ENCODE data around the gene TMEM108.

Gene TMEM108

GRCh38 chr3:133384331-133385027 lies 346.3 kb downstream of the TMEM108 start:
- Histone ChIP-seq H3K9me3 (ENCODE audit: control insufficient read depth in 1 of 2, low read length in 2 of 2) (no peaks in the 10 kb centered on the region), H3K27me3 (ENCODE audit: control insufficient read depth in 1 of 2, insufficient read depth in 2 of 2, low read length in 2 of 2) (peaks cover 0 to 2% of the 10 kb centered on the region in 2 donors), H3K4me1 (ENCODE audit: control insufficient read depth in 1 of 2, insufficient read depth in 2 of 2, low read length in 2 of 2) (peaks cover 0 to 4% of the 10 kb centered on the region in 2 donors), H3K4me3 (ENCODE audit: low read depth in 1 of 2, low read length in 2 of 2) (no peak overlapping the region), H3K36me3 (ENCODE audit: control insufficient read depth in 1 of 2, insufficient read depth in 2 of 2, low read length in 2 of 2) (no peaks in the 10 kb centered on the region), H3K27ac (ENCODE audit: low read depth, low read length) (no peak overlapping the region), H3K9ac (ENCODE audit: low read depth in 1 of 2, low read length in 2 of 2) (no peak overlapping the region)

GRCh38 chr3:133386876-133387275 lies 348.7 kb downstream of the TMEM108 start:
- no peak overlapping the region for H3K9ac ChIP-seq (ENCODE audit: low read depth in 1 of 2, low read length in 2 of 2)
- peaks cover 0 to under 1% of the 10 kb centered on the region in 2 donors for H3K4me1 ChIP-seq (ENCODE audit: control insufficient read depth in 1 of 2, insufficient read depth in 2 of 2, low read length in 2 of 2)
- no peaks in the 10 kb centered on the region for H3K9me3 ChIP-seq (ENCODE audit: control insufficient read depth in 1 of 2, low read length in 2 of 2)
- H3K4me3 ChIP-seq (ENCODE audit: low read depth in 1 of 2, low read length in 2 of 2): no peak overlapping the region
- peaks cover 0 to 2% of the 10 kb centered on the region in 2 donors for H3K27me3 ChIP-seq (ENCODE audit: control insufficient read depth in 1 of 2, insufficient read depth in 2 of 2, low read length in 2 of 2)
- H3K36me3 ChIP-seq (ENCODE audit: control insufficient read depth in 1 of 2, insufficient read depth in 2 of 2, low read length in 2 of 2): no peaks in the 10 kb centered on the region
- no peak overlapping the region for H3K27ac ChIP-seq (ENCODE audit: low read depth, low read length)

GRCh38 chr3:133387341-133387740 lies 349.1 kb downstream of the TMEM108 start:
- H3K27ac ChIP-seq (ENCODE audit: low read depth, low read length): no peak overlapping the region
- H3K27me3 ChIP-seq (ENCODE audit: control insufficient read depth in 1 of 2, insufficient read depth in 2 of 2, low read length in 2 of 2): peaks cover 0 to 2% of the 10 kb centered on the region in 2 donors
- H3K36me3 ChIP-seq (ENCODE audit: control insufficient read depth in 1 of 2, insufficient read depth in 2 of 2, low read length in 2 of 2): no peaks in the 10 kb centered on the region
- no peaks in the 10 kb centered on the region for H3K4me1 ChIP-seq (ENCODE audit: control insufficient read depth in 1 of 2, insufficient read depth in 2 of 2, low read length in 2 of 2)
- no peak overlapping the region for H3K4me3 ChIP-seq (ENCODE audit: low read depth in 1 of 2, low read length in 2 of 2)
- H3K9me3 ChIP-seq (ENCODE audit: control insufficient read depth in 1 of 2, low read length in 2 of 2): no peaks in the 10 kb centered on the region
- no peak overlapping the region for H3K9ac ChIP-seq (ENCODE audit: low read depth in 1 of 2, low read length in 2 of 2)

GRCh38 chr3:133388696-133389395 lies 350.7 kb downstream of the TMEM108 start:
- no peaks in the 10 kb centered on the region for H3K4me1 ChIP-seq (ENCODE audit: control insufficient read depth in 1 of 2, insufficient read depth in 2 of 2, low read length in 2 of 2)
- H3K27ac ChIP-seq (ENCODE audit: low read depth, low read length): no peak overlapping the region

GRCh38 chr3:133390715-133391114 lies 352.5 kb downstream of the TMEM108 start:
- Histone ChIP-seq H3K27ac (ENCODE audit: low read depth, low read length) (no peak overlapping the region), H3K9ac (ENCODE audit: low read depth in 1 of 2, low read length in 2 of 2) (no peak overlapping the region), H3K36me3 (ENCODE audit: control insufficient read depth in 1 of 2, insufficient read depth in 2 of 2, low read length in 2 of 2) (no peaks in the 10 kb centered on the region), H3K4me3 (ENCODE audit: low read depth in 1 of 2, low read length in 2 of 2) (no peak overlapping the region), H3K4me1 (ENCODE audit: control insufficient read depth in 1 of 2, insufficient read depth in 2 of 2, low read length in 2 of 2) (no peaks in the 10 kb centered on the region), H3K27me3 (ENCODE audit: control insufficient read depth in 1 of 2, insufficient read depth in 2 of 2, low read length in 2 of 2) (no peaks in the 10 kb centered on the region), H3K9me3 (ENCODE audit: control insufficient read depth in 1 of 2, low read length in 2 of 2) (no peaks in the 10 kb centered on the region)

More at GRCh38 chr3:133388696-133389395, 350.7 kb downstream of the TMEM108 start:
- no peak overlapping the region for H3K4me3 ChIP-seq (ENCODE audit: low read depth in 1 of 2, low read length in 2 of 2)
- peaks cover 0 to 2% of the 10 kb centered on the region in 2 donors for H3K27me3 ChIP-seq (ENCODE audit: control insufficient read depth in 1 of 2, insufficient read depth in 2 of 2, low read length in 2 of 2)
- no peaks in the 10 kb centered on the region for H3K9me3 ChIP-seq (ENCODE audit: control insufficient read depth in 1 of 2, low read length in 2 of 2)
- H3K9ac ChIP-seq (ENCODE audit: low read depth in 1 of 2, low read length in 2 of 2): no peak overlapping the region
- H3K36me3 ChIP-seq (ENCODE audit: control insufficient read depth in 1 of 2, insufficient read depth in 2 of 2, low read length in 2 of 2): no peaks in the 10 kb centered on the region

- Histone ChIP-seq H3K4me3 (ENCODE audit: low read depth in 1 of 2, low read length in 2 of 2) (no peak overlapping the region), H3K36me3 (ENCODE audit: control insufficient read depth in 1 of 2, insufficient read depth in 2 of 2, low read length in 2 of 2) (no peaks in the 10 kb centered on the region), H3K4me1 (ENCODE audit: control insufficient read depth in 1 of 2, insufficient read depth in 2 of 2, low read length in 2 of 2) (no peaks in the 10 kb centered on the region), H3K27ac (ENCODE audit: low read depth, low read length) (no peak overlapping the region), H3K9me3 (ENCODE audit: control insufficient read depth in 1 of 2, low read length in 2 of 2) (no peaks in the 10 kb centered on the region), H3K27me3 (ENCODE audit: control insufficient read depth in 1 of 2, insufficient read depth in 2 of 2, low read length in 2 of 2) (no peaks in the 10 kb centered on the region), H3K9ac (ENCODE audit: low read depth in 1 of 2, low read length in 2 of 2) (no peak overlapping the region)
Measured at GRCh38 chr3:133393204-133393603, 355.0 kb downstream of the TMEM108 start.

- H3K4me3 ChIP-seq (ENCODE audit: low read depth in 1 of 2, low read length in 2 of 2): no peak overlapping the region
- no peaks in the 10 kb centered on the region for H3K27me3 ChIP-seq (ENCODE audit: control insufficient read depth in 1 of 2, insufficient read depth in 2 of 2, low read length in 2 of 2)
- no peaks in the 10 kb centered on the region for H3K4me1 ChIP-seq (ENCODE audit: control insufficient read depth in 1 of 2, insufficient read depth in 2 of 2, low read length in 2 of 2)
- no peaks in the 10 kb centered on the region for H3K36me3 ChIP-seq (ENCODE audit: control insufficient read depth in 1 of 2, insufficient read depth in 2 of 2, low read length in 2 of 2)
- no peak overlapping the region for H3K9ac ChIP-seq (ENCODE audit: low read depth in 1 of 2, low read length in 2 of 2)
- no peaks in the 10 kb centered on the region for H3K9me3 ChIP-seq (ENCODE audit: control insufficient read depth in 1 of 2, low read length in 2 of 2)
- no peak overlapping the region for H3K27ac ChIP-seq (ENCODE audit: low read depth, low read length)
Measured at GRCh38 chr3:133393691-133394474, 355.7 kb downstream of the TMEM108 start.

- Histone ChIP-seq H3K9ac (ENCODE audit: low read depth in 1 of 2, low read length in 2 of 2) (no peak overlapping the region), H3K4me1 (ENCODE audit: control insufficient read depth in 1 of 2, insufficient read depth in 2 of 2, low read length in 2 of 2) (no peaks in the 10 kb centered on the region), H3K27me3 (ENCODE audit: control insufficient read depth in 1 of 2, insufficient read depth in 2 of 2, low read length in 2 of 2) (no peaks in the 10 kb centered on the region), H3K36me3 (ENCODE audit: control insufficient read depth in 1 of 2, insufficient read depth in 2 of 2, low read length in 2 of 2) (no peaks in the 10 kb centered on the region), H3K9me3 (ENCODE audit: control insufficient read depth in 1 of 2, low read length in 2 of 2) (no peaks in the 10 kb centered on the region), H3K4me3 (ENCODE audit: low read depth in 1 of 2, low read length in 2 of 2) (no peak overlapping the region), H3K27ac (ENCODE audit: low read depth, low read length) (no peak overlapping the region)
Measured at GRCh38 chr3:133394561-133395311, 356.5 kb downstream of the TMEM108 start.

GRCh38 chr3:133396906-133397305 lies 358.7 kb downstream of the TMEM108 start:
- Histone ChIP-seq H3K4me1 (ENCODE audit: control insufficient read depth in 1 of 2, insufficient read depth in 2 of 2, low read length in 2 of 2) (no peaks in the 10 kb centered on the region), H3K4me3 (ENCODE audit: low read depth in 1 of 2, low read length in 2 of 2) (no peak overlapping the region), H3K36me3 (ENCODE audit: control insufficient read depth in 1 of 2, insufficient read depth in 2 of 2, low read length in 2 of 2) (no peaks in the 10 kb centered on the region), H3K9ac (ENCODE audit: low read depth in 1 of 2, low read length in 2 of 2) (no peak overlapping the region), H3K27me3 (ENCODE audit: control insufficient read depth in 1 of 2, insufficient read depth in 2 of 2, low read length in 2 of 2) (no peaks in the 10 kb centered on the region), H3K27ac (ENCODE audit: low read depth, low read length) (no peak overlapping the region), H3K9me3 (ENCODE audit: control insufficient read depth in 1 of 2, low read length in 2 of 2) (no peaks in the 10 kb centered on the region)
